ENCODE data around the gene RNF187.
A peak's percentile ranks its signal among the peaks of the same experiment; 100 is the strongest.
"Not testable (repeated sequence)": the region's sequence is repeated elsewhere in the genome, so short reads cannot be mapped to it uniquely, and the experiment has no call there.

The RNF187 gene

DNA sequence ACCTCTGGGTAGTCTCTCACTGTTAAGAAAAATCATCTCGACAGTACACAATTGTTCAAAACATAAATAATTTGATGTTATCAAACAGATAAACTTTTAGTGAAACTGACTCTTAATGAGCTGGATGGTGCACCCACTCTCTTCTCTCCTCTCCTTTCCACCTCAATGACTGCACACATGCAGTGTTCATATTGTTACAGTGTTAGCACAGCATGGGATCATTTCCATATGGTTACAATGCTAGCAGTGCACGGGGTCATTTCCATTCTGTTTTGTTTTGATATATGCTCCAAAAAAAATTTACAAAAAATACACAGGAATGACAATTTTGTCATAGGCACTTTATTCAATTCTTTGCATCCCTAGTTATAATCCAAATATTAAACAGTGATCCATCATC is 26.4 kb upstream of the RNF187 start:
- no peak for DNase-seq (ENCODE audit: low read depth)

DNA sequence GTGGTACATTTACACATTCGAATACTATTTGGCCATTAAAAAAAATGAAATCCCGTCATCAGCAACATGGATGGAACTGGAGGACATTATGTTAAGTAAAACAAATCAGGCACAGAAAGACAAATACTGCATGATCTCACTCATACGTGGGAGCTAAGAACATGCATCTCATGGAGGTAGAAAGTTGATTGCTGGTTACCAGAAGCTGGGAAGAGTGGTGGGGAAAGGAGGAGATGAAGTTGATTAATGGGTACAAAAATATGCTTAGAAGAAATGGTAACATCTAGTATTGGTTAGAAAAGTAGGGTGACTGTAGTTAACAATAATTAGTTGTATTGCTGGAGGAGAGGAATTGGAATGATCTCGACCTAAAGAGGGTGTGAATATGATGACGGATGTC is 24.6 kb upstream of the RNF187 start:
- no peak for DNase-seq (ENCODE audit: low read depth)

DNA sequence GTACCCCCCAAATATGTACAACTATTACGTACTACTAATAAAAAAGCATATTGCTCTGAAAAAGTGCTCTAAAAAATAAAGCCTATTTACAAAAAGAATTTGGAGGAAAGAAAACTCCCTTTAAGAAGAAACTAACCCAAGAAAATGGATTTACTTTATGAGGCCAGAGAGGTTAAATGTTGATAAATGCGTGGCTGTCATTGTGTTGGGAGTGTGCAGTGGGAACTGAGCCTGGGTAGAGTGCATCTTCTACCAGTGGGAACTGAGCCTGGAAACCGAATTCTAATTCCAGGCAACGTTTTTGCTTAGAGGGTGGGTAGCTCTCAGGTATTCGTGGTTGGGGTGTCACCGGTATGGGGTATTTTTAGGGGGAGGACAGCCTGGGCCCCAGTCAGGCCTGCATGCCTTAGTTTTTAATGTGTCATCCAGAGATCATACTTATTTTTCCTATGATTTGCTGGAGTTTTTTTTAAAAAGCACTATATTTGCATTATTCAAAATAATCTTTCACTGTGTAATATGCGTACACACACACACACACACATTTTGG is 24.1 kb upstream of the RNF187 start:
- no peak for DNase-seq (ENCODE audit: low read depth)

DNA sequence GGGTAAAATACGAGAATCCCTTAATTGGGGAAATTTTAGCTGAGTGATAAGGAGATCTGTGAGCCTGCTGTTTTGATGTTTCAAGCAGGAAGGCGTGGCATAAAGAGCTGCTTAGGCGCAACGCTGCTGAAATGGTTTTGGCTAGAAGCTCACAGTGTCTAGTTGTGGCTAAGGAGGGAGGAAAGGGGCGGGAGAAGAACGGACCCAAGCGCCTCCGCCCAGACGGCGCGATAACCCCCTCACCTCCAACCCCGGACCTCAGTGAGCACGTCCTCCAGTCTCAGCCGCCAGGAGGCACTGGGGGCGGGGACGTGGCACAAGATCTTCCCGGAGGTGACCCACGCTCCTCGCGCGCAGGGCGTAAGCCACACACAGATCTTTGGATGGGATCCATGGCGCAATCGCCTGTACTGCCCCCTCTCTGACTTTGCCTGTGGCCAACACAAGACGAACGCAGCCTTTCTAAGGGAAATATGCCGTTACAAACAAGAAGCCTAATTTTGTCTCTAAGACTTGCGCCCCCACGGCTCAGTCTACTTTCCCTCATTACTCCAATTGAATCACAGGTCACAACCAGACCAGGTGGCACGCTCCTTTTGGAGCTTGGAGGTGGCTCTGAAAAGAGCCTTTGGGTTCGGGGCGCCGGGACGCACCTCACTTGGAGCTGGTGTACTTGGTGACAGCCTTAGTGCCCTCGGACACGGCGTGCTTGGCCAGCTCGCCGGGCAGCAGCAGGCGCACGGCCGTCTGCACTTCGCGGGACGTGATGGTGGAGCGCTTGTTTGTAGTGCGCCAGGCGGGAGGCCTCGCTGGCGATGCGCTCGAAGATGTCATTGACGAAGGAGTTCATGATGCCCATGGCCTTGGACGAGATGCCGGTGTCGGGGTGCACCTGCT is 23.4 kb upstream of the RNF187 start:
- peak; percentile 24 for DNase-seq (ENCODE audit: low read depth)

DNA sequence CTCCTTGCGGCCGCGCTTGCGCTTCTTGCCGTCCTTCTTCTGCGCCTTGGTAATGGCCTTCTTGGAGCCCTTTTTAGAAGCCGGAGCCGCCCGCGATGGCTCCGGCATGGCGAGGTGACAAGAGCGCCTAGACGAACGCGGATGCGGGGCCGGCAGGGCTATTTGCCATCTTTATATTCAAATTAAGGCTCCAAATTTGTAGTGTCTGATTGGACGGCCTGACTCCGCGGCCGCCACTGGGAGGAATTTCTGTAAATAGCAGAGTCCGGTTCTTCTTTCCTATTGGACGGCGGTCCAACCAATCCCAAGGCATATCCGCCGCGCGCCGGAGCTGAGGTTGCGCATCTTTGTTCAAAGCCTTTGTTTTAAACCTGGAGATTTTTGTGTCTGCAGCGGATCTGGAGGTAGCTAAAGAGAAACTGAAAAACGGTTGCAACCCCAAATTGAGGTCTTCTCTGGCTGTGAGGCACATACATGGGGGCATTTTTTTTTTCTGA is 22.6 kb upstream of the RNF187 start:
- DNase-seq (ENCODE audit: low read depth) = peak; percentile 75

DNA sequence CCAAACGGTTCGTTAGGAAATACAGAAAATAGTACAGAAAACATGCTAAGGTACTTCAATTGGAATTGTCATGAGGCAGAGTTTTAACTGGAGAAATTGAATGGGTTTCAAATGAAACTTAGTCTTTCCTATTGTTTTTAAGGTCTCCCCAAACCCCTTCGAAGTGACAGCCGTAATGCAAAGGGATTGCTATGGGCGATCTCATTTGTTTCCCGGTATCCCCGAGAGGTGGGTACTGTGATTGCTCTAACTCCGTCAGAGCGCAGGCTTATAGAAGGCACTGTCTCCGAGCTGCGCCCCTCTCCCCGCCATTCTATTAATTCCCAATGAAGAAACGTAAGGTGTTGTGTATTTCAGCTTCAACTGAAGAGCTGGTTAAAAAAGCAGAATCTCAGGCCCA is 22.0 kb upstream of the RNF187 start:
- DNase-seq (ENCODE audit: low read depth) = no peak

DNA sequence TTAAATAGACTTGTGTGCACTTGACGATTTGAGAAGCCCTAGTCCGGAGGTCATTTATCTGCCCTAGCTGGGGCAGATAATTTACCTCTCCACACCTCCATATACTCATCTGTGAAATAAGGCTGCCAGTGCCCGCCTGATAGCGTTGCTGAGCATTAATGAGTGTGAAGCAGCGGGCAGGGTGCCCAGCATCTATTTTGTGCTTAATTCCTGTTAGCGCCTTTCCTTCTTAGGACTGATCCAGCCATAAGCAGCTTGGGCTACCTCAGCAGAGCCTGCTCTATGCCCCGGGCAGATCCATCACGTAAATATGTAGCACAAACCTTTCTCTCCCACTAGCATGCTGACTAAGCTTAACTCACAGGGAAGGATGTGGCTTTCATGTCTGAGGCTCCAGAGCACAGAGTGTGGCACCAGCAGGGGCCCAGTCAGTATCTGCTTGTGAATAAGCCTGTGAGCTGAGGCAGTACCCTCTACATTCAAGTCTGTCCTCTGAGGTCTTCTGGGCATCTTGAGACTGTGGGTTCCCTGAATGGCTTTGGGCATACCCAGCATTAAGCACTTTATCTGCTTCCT is 21.5 kb upstream of the RNF187 start:
- no peak for DNase-seq (ENCODE audit: low read depth)

DNA sequence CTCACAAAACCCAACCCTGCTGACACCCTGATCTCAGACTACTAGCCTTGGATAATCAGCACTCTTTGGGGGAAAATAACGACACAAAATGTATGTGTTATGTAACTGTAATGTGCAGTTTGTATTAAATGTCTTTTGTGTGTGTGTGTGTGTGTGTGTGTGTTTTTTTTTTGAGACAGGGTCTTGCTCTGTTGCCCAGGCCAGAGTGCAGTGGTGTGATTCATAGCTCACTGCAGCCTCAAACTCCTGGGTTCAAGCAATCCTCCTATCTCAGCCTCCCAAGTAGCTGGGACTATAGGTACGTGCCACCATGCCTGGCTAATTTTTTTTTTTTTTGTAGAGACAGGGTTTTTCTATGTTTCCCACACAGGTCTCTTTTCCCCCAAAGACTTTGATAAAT is 19.0 kb upstream of the RNF187 start:
- DNase-seq (ENCODE audit: low read depth) = not testable (repeated sequence)

DNA sequence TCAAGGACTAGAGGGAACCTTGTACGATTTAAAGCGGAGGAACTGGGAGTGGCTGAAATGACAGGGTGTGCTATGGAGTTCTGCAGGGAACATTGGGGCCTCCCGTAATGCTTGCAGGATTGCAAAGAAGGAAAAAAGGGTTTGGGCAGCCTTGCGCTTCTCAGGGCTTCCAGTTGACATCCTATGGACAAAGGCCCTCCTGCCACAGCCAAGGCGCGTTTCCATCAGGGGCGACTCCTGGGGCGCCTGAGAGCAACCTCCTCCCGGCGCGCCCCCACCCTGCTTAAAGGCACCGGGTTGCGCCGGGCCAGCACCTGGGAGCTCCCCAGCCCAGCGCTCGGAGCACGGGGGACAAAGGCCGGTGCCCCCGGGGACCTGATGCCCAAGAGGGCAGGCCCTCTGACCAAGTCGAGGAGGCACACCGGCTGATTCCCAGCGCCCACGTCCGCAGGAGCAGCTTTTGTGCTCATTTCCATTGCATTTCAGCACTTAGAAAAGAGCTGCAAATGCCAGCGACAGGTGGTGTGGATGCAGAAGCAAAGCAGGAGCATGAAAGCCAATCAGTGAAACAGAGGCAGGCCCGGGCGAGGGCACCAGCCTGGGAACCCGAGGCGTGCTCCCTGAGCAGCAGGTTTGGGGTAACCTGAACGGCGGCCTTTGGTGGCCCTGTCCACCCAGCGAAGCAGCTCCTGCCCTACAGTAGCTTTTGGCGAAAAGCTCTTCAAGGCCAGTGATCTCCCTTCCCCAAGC is 17.6 kb upstream of the RNF187 start:
- DNase-seq (ENCODE audit: low read depth) = no peak

DNA sequence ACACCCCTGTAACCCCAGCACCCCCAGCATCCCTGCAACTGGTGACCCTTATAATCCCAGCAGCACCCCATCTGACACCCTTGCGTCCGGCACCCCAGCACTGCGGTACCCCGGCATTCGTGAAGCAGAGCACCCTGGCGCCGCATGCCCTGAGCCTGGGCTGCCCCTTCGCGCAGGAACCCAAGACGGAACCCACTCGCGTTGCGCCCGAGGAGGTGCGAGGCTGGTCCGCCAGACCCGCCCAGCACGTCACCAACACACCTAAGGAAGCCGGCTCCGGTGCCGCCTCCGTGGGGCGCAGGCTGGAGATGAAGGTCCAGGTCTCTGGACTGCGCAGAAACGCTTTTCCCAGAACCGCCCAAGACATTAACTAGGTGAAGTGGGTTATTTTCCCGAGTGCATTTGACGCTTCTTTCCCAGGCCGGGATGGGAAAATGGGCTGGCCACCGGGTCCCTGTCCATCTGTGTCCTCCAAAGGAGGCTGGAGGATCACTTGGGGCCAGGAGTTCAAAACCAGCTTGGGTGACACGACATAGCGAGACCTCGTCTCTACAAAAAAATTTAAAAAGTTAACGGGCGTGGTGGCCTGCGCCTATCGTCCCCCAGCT is 15.9 kb upstream of the RNF187 start:
- DNase-seq (ENCODE audit: low read depth) = no peak

DNA sequence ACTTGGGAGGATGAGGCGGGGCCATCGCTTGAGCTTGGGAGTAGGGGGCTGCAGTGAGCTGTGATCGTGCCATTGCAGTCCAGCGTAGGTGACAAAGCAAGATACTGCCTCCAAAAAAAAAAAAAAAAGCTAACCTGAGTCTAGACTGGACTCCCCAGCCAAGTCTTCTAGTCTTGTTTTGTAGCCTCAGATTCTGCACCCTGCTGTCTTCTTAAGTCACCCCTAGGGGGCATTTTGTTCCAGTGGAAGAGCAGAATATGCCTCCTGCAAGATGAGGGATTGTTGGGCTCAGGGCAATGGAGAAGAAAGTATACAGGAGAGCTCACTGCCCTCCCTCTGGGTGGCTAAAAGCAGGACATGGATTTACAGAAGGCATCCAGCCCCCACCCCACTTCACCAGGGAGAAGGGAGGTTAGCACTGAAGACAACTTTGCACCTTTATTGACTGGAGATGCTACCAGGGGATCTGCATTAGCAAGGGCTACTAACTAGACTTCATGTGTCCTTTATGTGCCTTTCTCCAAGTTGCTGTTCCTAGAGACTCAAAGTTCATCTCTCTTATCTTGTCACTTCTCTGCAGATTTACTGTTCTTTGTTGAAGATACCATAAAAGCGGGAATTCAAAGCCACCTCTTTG is 15.3 kb upstream of the RNF187 start:
- no peak for DNase-seq (ENCODE audit: low read depth)

DNA sequence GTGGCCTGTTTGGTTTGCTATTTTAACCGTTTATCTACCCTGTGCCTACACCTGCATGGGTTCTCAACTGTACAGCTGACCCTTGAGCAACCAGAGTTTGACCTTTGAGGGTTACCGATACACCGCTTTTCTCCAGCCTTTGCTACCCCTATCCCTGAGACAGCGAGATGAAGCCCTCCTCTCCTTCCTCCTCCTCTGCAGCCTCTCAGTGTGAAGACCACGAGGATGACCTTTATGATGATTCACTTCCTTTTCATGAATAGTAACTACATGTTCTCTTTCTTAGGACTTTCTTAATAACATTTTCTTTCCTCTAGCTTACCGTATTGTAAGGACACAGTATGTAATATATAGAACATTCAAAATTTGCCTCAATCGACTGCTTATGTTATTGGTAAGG is 14.5 kb upstream of the RNF187 start:
- DNase-seq (ENCODE audit: low read depth) = no peak

DNA sequence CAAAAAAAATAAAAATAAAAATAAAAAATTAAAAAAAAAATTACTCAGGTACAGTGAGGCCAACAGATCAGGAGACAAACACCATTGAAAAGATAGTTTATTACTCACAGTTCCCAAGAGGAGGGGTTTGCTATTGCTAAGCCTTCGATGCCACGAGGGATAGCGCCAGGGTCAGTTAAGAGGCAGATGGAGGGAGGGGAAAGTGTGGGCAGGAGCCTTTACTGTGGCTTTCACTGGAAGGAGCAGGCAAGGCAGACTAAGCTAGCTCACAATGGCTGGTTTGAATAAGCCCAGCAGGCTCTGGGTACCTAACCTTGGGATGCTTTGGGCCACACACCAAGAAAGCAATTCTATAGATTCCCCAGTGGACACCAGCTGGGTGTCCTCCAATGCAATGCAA is 12.7 kb upstream of the RNF187 start:
- no peak for DNase-seq (ENCODE audit: low read depth)

DNA sequence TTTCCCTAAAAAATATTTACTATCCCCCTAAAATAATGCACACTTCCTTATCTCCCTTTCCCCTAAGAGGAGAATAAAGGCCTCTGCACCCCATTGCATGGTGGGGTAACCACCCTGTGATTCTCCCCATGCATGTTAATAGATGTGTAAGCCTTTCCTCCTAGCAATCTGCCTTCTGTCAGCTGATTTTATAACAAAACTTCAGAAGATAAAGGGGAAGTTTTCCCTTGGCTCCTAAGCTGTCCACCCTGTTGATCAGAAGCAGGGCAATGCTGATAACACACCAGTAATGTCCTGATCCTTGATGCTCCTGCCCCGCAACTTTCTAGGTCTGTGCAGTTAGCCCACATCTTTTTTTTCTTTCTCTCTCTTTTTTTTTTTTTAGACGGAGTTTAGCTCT is 11.4 kb upstream of the RNF187 start:
- DNase-seq (ENCODE audit: low read depth) = no peak

DNA sequence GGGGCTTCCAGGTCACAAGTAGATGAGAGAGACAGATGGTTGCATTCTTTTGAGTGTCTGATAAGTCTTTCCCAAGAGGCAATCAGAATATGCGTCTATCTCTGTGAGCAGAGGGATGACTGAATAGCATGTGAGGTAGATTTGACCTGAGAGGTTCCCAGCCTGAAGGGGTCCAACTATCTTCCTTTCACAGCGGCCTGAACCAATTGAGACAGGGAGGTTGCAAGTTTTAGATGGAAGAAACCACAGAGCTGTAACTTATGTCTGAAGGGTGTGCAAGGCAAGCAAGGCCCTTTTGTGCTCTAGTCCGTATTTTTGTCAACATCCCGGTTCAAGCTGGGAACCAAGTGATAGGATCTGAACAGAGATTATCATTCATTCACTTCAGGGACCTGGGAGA is 9.9 kb upstream of the RNF187 start:
- no peak for DNase-seq (ENCODE audit: low read depth)

DNA sequence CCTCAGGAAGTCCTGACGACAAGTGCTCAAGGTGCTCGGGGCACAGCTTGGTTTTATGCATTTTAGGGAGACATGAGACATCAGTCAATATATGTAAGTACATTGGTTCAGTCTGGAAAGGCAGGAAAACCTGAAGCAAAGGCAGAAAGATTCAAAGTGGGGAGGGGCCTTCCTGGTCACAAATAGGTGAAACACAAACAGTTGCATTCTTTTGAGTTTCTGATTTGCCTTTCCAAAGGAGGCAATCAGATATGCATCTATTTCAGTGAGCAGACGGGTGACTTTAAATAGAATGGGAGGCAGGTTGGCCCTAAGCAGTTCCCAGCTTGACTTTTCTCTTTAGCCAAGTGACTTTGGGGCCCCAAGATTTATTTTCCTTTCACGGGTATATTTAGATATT is 8.9 kb upstream of the RNF187 start:
- DNase-seq (ENCODE audit: low read depth) = no peak

DNA sequence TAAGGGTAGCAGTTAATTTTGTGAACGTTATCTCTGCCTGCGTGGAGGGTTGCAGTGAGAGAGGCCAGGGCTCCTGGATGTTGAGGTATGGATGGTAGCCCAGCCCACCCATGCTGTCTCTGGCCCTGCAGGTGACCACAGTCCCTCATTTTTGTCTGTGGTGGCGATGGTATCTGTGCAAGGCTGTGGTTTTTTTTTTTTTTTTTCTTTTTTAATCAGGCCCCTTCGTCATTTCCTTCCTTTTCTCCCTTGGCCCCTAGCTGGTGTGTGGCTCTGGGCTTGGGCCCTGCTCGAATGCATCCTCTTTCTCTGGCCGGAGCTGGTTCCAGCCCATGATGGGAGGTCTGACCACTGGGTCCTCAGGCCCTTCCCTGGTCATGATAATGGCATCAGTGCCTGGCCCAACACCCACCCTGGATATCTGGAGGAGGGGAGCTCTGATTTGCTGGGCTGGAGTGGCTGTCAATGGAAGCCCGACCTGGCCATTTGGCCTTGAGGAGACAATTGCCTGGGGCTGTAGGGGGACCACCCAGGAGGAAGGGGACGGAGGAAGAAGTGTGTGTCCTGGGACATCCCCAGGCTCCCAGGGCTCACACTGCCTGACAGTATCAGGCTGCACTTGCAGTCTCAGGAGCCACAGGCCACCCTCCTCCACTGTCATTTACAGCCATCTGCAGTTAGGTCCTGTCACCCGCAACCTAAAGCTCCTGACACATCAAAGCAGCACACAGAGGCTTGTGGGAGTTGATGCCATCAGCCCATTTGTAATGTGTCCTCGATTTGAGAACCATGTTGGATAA is 8.1 kb upstream of the RNF187 start:
- DNase-seq (ENCODE audit: low read depth) = no peak

DNA sequence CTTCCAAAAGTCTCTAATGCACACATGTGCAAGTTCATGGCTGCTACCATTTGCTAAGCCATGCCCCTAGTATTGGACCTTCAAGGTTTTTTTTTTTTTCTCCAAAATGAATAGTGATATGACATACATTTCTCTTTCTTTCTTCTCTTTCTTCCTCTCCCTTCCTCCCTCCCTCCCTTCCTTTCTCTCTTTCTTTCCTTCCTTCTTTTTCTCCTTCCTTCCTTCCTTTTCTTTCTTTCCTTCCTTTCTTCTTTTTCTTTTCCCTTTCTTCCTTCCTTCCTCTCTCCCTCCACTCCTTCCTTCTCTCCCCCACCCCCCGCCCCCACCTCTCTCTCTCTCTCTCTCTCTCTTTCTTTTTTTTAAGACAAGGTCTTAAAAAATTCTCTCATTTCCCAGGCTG is 3.4 kb upstream of the RNF187 start:
- DNase-seq (ENCODE audit: low read depth) = no peak

DNA sequence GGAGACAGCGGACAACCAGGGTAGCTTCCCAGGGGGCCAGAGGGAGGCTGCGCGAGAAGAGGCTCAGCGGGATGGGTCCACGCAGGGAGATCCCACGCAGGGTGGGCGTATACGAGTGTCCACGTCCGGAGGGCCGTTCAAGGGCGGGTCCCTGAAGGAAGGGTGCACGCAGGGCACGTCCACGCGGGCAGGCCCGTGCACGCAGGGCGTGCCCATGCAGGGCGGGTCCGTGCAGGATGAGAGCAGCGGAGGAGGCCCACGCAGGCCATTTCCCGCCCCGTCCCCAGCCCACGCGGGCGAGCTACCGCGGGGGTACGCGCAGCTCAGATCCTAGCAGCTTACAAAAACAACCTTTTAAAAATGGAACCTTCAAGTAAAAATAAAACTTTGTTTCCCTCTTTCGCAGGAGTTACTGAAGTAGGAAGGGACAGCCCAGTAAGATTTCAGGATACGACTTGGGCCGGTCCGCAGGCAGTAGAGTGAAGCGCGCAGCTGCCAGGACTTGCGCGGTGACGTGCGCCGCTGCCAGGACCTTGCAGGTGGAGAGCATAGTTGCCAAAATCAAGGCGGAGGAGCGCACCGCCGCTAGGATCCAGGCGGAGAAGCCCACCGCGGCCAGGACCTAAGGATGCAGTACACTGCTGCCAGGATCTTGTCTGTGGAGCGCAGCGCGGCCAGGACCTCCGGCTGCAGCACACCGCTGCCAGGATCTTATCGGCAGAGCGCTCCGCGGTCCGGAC is 416 bp upstream of the RNF187 start:
- peak; percentile 74 for DNase-seq (ENCODE audit: low read depth)

DNA sequence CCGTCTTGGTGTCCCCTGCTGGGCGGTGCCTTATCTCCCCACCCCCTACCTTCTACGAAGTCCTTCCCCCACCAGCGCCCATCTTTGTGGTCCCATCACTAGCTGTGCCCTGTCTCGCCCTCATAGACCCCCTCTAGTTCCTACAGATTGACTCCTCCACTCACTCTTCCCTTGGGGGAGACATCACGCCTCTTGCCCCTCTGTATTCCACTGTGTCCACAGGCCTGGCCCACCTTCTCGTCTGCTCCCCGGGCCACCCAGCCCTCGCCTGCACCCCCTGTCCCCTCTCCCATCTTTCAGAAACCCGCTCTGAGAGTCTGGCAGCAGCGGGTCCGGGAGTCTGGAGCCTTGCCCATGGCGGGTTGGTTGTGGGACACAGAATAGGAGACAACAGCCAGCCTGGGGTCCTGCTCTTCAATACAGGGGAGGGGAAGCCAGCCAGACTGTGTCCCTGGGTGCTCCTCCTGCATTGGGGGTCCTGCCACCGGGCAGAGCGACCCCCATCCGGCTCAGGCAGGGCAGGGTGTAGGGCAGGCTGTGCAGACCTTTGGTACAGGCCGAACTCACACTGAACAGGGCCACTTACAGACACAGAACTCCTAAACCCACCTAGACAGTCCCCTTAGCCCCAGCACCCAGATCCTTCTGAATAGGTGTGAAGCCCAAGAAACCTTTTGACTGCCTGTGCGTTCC is 1.1 kb downstream of the RNF187 start:
- DNase-seq (ENCODE audit: low read depth) = no peak
